HepG2 (cell line): ENCODE data around the gene AJUBA. TPM values are rescaled to one million over a fixed set of nuclear protein-coding genes. Genes with fewer than 3 reads are reported as not detected.

Experiments
- ATF3 ChIP-seq: sonication (generic); formaldehyde crosslinking; IDR thresholded peaks from 2 replicates; pipeline ENCODE4 v1.4.0; 2020; ENCODE audit warnings: missing genetic modification reagents
- CTCF ChIP-seq: sonication (generic); formaldehyde crosslinking; IDR thresholded peaks from 2 replicates; pipeline ENCODE4 v1.5.0; 2020; ENCODE audit warnings: mild to moderate bottlenecking, missing genetic modification reagents, moderate library complexity
- HNRNPK ChIP-seq: fragments of 200-400 bp; formaldehyde crosslinking; IDR thresholded peaks from 2 replicates; pipeline ENCODE4 v1.6.1; 2018; ENCODE audit warnings: low read length, low read depth, moderate library complexity, mild to moderate bottlenecking; ENCODE audit not compliant: poor library complexity, severe bottlenecking
- NFE2 ChIP-seq: sonication (generic); formaldehyde crosslinking; IDR thresholded peaks from 2 replicates; pipeline ENCODE4 v1.4.0; 2020; ENCODE audit warnings: missing genetic modification reagents
- PAXIP1 ChIP-seq: sonication (generic); formaldehyde crosslinking; conservative IDR thresholded peaks from 2 replicates; pipeline ENCODE4 v1.4.0; 2020; ENCODE audit warnings: mild to moderate bottlenecking, missing genetic modification reagents, moderate library complexity
- RBFOX2 ChIP-seq: fragments of 200-400 bp; formaldehyde crosslinking; IDR thresholded peaks from 2 replicates; pipeline ENCODE4 v1.6.1; 2017; ENCODE audit warnings: low read depth, mild to moderate bottlenecking, low read length
- SKI ChIP-seq: fragments of 450-650 bp; IDR thresholded peaks from one replicate; pipeline ENCODE4 v1.6.1; 2018; ENCODE audit warnings: mild to moderate bottlenecking; ENCODE audit not compliant: partially characterized antibody
- SP140L ChIP-seq: sonication (generic); formaldehyde crosslinking; IDR thresholded peaks from 2 replicates; pipeline ENCODE4 v1.4.0; 2020; ENCODE audit warnings: missing genetic modification reagents, borderline replicate concordance
- UBTF ChIP-seq: sonication (generic); formaldehyde crosslinking; IDR thresholded peaks from 2 replicates; pipeline ENCODE4 v1.4.0; 2020; ENCODE audit warnings: mild to moderate bottlenecking, missing genetic modification reagents
- ZBTB4 ChIP-seq: sonication (generic); formaldehyde crosslinking; IDR thresholded peaks from 2 replicates; pipeline ENCODE4 v1.4.0; 2020; ENCODE audit warnings: missing genetic modification reagents, mild to moderate bottlenecking, borderline replicate concordance
- ZNF598 ChIP-seq: sonication (generic); formaldehyde crosslinking; IDR thresholded peaks from 2 replicates; pipeline ENCODE4 v1.5.1; 2020; ENCODE audit warnings: mild to moderate bottlenecking, missing genetic modification reagents, borderline replicate concordance
- ZNF761 ChIP-seq: sonication (generic); formaldehyde crosslinking; conservative IDR thresholded peaks from 2 replicates; pipeline ENCODE4 v1.4.0; 2020; ENCODE audit warnings: mild to moderate bottlenecking, missing genetic modification reagents
- ZNF770 ChIP-seq: sonication (generic); formaldehyde crosslinking; IDR thresholded peaks from 2 replicates; pipeline ENCODE4 v1.5.0; 2020; ENCODE audit warnings: mild to moderate bottlenecking, missing genetic modification reagents
- polyA plus RNA-seq, 8 experiments: library from polyadenylated mRNA; depleted of rRNA in 3 of 8; stranded (reverse) in 7 of 8; unstranded in 1 of 8; fragments of >200 nt; fragmentation: Illumina TruSeq in 4 of 8; extraction: Trizol in 4 of 8; gene quantifications; 2 replicates each; pipeline versions ENCODE4 v1.2.1 to v1.2.3, GENCODE V29; 2011 to 2016; ENCODE audit warnings: low read depth in 4 of 8, missing spikeins in 1 of 8, mixed read lengths in 1 of 8; ENCODE audit not compliant: insufficient read depth in 1 of 8
- total RNA-seq, 5 experiments: library from RNA; depleted of rRNA; stranded (reverse); fragments of >200 nt; fragmentation: Illumina TruSeq; extraction: Trizol; gene quantifications; 2 replicates each; pipeline ENCODE4 v1.2.3, GENCODE V29; 2016; ENCODE audit warnings: low read depth in 1 of 5

AJUBA gene
- total and polyA plus RNA-seq, 2 of the 13 experiments (the other 11 are each of a cell fraction or from before 2014, with no cell fraction given), result 157 to 241 TPM

- TF ChIP-seq ZNF770 (CRISPR knock-in tag) (no peak), ATF3 (CRISPR knock-in tag) (peak; percentile 4), CTCF (CRISPR knock-in tag) (no peak), ZNF761 (0 out of 2 replicates have a peak, but pooled peaks have one; percentile 5), HNRNPK (peak; percentile 23), ZNF598 (CRISPR knock-in tag) (0 out of 2 replicates have a peak, but pooled peaks have one; percentile 2), RBFOX2 (peak; percentile 90), SP140L (CRISPR knock-in tag) (0 out of 2 replicates have a peak, but pooled peaks have one; percentile 24), SKI (no peak), ZBTB4 (CRISPR knock-in tag) (0 out of 2 replicates have a peak, but pooled peaks have one; percentile 9), NFE2 (CRISPR knock-in tag) (no peak), PAXIP1 (CRISPR knock-in tag) (no peak), UBTF (CRISPR knock-in tag) (peak; percentile 2; the same call in 1 of the 2 replicates)
These were observed 375 bp downstream of the AJUBA start (continued) for GRCh38 chr14:22981876-22982476.
